Measurements from ENCODE around the gene PELI1. TPM values are rescaled to one million over a fixed set of nuclear protein-coding genes. Genes with fewer than 3 reads are reported as not detected.

The PELI1 gene
- total RNA-seq, 1 donor from 2014 or later = 72.4 TPM

DNA sequence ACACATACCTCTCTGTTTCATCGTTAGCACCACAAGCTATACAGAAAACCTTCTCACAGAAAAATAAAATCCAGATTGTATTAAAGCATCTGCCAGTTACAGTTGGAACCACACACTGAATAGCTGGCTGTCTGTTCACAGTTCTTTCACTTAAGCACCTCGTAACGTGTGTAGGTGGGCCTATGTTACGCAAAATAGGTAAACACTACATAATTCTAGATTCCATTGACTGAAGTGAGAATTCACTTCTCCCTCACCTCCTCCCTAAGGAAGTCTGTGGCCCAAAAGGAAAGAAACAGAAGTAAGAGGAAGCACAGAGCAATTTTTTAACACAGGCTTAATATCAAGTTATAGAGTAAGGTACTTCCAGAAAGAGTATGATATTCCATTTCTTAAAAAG, 24.9 kb downstream of the PELI1 start:
- peaks cover 7% of the 10 kb centered on the region for H3K9me3 Mint-ChIP-seq (ENCODE audit: low read depth)

GRCh38 chr2:64115808-64116598, 28.2 kb downstream of the PELI1 start:
- DNase-seq (ENCODE audit: low spot score, unreplicated experiment) = no peak
- H3K4me3 Mint-ChIP-seq (ENCODE audit: low read depth) = no peak overlapping the region
- H3K27me3 Mint-ChIP-seq = no peaks in the 10 kb centered on the region
- TF ChIP-seq CTCF (IDR thresholded peaks at IDR 0.05; ENCODE audit: unreplicated experiment) = no peak
- H3K9me3 Mint-ChIP-seq (ENCODE audit: low read depth) = no peaks in the 10 kb centered on the region
- peaks cover 49% of the 10 kb centered on the region for H3K4me1 Mint-ChIP-seq (ENCODE audit: low read depth)
- no peaks in the 10 kb centered on the region for H3K36me3 Mint-ChIP-seq (ENCODE audit: insufficient read depth)
- H3K27ac Mint-ChIP-seq = no peak overlapping the region

More for the DNA sequence above, 24.9 kb downstream of the PELI1 start:
- Mint-ChIP-seq H3K4me3 (ENCODE audit: low read depth) (no peak overlapping the region), H3K36me3 (ENCODE audit: insufficient read depth) (peaks cover 9% of the 10 kb centered on the region), H3K4me1 (ENCODE audit: low read depth) (peaks cover 40% of the 10 kb centered on the region), H3K27ac (peak overlapping the region; percentile 50), H3K27me3 (no peaks in the 10 kb centered on the region)
- TF ChIP-seq CTCF (IDR thresholded peaks at IDR 0.05; ENCODE audit: unreplicated experiment) = no peak
- DNase-seq (ENCODE audit: low spot score, unreplicated experiment) = no peak

GRCh38 chr2:64114912-64115277, 29.3 kb downstream of the PELI1 start:
- TF ChIP-seq CTCF (IDR thresholded peaks at IDR 0.05; ENCODE audit: unreplicated experiment) = no peak
- Mint-ChIP-seq H3K27me3 (no peaks in the 10 kb centered on the region), H3K9me3 (ENCODE audit: low read depth) (no peaks in the 10 kb centered on the region), H3K4me1 (ENCODE audit: low read depth) (peaks cover 46% of the 10 kb centered on the region), H3K4me3 (ENCODE audit: low read depth) (no peak overlapping the region), H3K27ac (peak overlapping the region; percentile 49), H3K36me3 (ENCODE audit: insufficient read depth) (no peaks in the 10 kb centered on the region)
- no peak for DNase-seq (ENCODE audit: low spot score, unreplicated experiment)

DNA sequence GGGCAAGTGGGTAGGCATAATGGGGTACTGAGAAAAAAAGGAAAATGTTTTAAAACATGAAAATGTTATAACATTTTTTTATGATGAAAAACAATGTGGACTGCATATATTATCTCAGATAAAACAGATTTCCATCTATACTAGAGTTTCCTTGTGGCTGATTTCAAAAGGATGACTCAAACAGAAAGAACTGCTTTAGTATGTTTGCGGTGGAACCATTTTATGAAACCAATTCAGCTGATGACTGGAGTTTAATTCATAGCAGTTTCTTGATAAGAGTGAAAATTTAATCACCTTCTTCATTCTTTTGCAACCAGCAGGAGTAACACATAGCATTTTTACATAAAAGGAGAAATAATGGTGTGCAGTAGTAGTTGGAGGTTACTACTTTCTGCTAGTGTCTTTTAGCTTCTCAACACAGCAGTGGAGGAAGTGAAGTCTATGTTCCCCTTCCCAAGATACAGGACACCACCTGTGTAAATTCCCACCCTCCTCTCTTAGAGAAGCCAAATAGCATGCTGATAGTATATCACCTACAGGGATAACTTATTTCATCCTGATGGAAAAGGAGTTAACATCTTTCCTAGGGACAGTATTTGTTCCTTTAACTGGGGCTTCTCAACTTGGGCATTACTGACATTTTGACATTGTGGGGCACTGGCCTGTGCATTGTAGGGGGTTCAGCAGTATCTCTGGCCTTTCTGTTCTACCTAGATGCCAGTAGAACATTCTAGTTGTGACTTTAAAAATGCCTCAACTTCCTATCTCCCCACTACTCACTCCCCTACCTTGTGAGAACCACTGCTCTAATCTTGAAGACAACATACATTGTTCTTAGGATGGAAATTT, 29.9 kb downstream of the PELI1 start:
- peaks cover 2% of the 10 kb centered on the region for H3K36me3 Mint-ChIP-seq (ENCODE audit: insufficient read depth)
- no peak for DNase-seq (ENCODE audit: low spot score, unreplicated experiment)
- H3K27ac Mint-ChIP-seq = peak overlapping the region; percentile 84
- H3K4me3 Mint-ChIP-seq (ENCODE audit: low read depth) = no peak overlapping the region
- peaks cover 42% of the 10 kb centered on the region for H3K4me1 Mint-ChIP-seq (ENCODE audit: low read depth)
- TF ChIP-seq CTCF (IDR thresholded peaks at IDR 0.05; ENCODE audit: unreplicated experiment) = no peak
- H3K27me3 Mint-ChIP-seq = no peaks in the 10 kb centered on the region
- H3K9me3 Mint-ChIP-seq (ENCODE audit: low read depth) = no peaks in the 10 kb centered on the region

DNA sequence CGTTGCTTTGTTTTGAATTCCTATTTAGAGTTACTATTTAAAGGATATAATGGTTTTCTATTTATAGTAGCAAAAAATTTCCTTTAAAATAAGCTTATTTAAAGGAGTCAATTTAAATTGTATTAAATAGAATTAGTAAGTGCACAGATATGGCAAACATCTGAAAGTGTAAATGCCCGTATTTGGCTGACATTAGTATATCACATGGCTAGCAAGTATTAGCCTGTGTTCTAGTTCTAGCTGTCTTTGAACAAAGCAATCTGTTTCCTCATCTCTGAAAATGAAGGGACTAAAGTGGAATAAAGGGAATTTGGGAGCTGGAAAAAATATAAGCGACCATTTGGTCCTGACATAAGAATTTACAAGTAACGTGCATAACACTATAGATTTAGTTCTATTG, 32.2 kb downstream of the PELI1 start:
- no peak for TF ChIP-seq CTCF (IDR thresholded peaks at IDR 0.05; ENCODE audit: unreplicated experiment)
- no peak overlapping the region for H3K4me3 Mint-ChIP-seq (ENCODE audit: low read depth)
- peaks cover 48% of the 10 kb centered on the region for H3K4me1 Mint-ChIP-seq (ENCODE audit: low read depth)
- no peak overlapping the region for H3K27ac Mint-ChIP-seq
- no peaks in the 10 kb centered on the region for H3K9me3 Mint-ChIP-seq (ENCODE audit: low read depth)
- no peaks in the 10 kb centered on the region for H3K27me3 Mint-ChIP-seq
- peaks cover 7% of the 10 kb centered on the region for H3K36me3 Mint-ChIP-seq (ENCODE audit: insufficient read depth)
- no peak for DNase-seq (ENCODE audit: low spot score, unreplicated experiment)

Measured in progenitor cell of endocrine pancreas (in vitro differentiated cells).